ENCODE results near the gene FRMD6. TPM values are rescaled to one million over a fixed set of nuclear protein-coding genes. Genes with fewer than 3 reads are reported as not detected.

Gene FRMD6
- total RNA-seq, 1 donor from 2014 or later, result 122 TPM

- TF ChIP-seq CTCF (conservative IDR thresholded peaks at IDR 0.05; ENCODE audit: low read depth, low read length), result no peak
- no peak overlapping the region for H3K4me3 ChIP-seq (ENCODE audit: low read depth, low read length)
- no peak for DNase-seq (ENCODE audit: low read depth)
Observed at GRCh38 chr14:51609251-51609954, 42.3 kb upstream of the FRMD6 start.

GRCh38 chr14:51609955-51610283, 41.8 kb upstream of the FRMD6 start:
- H3K4me3 ChIP-seq (ENCODE audit: low read depth, low read length), result no peak overlapping the region
- TF ChIP-seq CTCF (conservative IDR thresholded peaks at IDR 0.05; ENCODE audit: low read depth, low read length), result no peak
- no peak for DNase-seq (ENCODE audit: low read depth)

- no peak for DNase-seq (ENCODE audit: low read depth)
- H3K4me3 ChIP-seq (ENCODE audit: low read depth, low read length), result no peak overlapping the region
- no peak for TF ChIP-seq CTCF (conservative IDR thresholded peaks at IDR 0.05; ENCODE audit: low read depth, low read length)
Observed at GRCh38 chr14:51610771-51611170, 40.9 kb upstream of the FRMD6 start.

- no peak for DNase-seq (ENCODE audit: low read depth)
- H3K4me3 ChIP-seq (ENCODE audit: low read depth, low read length), result no peak overlapping the region
- TF ChIP-seq CTCF (conservative IDR thresholded peaks at IDR 0.05; ENCODE audit: low read depth, low read length), result no peak
Observed at GRCh38 chr14:51612449-51612848, 39.3 kb upstream of the FRMD6 start.

GRCh38 chr14:51613416-51613815, 38.3 kb upstream of the FRMD6 start:
- DNase-seq (ENCODE audit: low read depth), result no peak
- no peak overlapping the region for H3K4me3 ChIP-seq (ENCODE audit: low read depth, low read length)
- TF ChIP-seq CTCF (conservative IDR thresholded peaks at IDR 0.05; ENCODE audit: low read depth, low read length), result no peak

- TF ChIP-seq CTCF (conservative IDR thresholded peaks at IDR 0.05; ENCODE audit: low read depth, low read length), result no peak
- H3K4me3 ChIP-seq (ENCODE audit: low read depth, low read length), result no peak overlapping the region
- DNase-seq (ENCODE audit: low read depth), result no peak
Observed at GRCh38 chr14:51614707-51615106, 37.0 kb upstream of the FRMD6 start.

- no peak for DNase-seq (ENCODE audit: low read depth)
- TF ChIP-seq CTCF (conservative IDR thresholded peaks at IDR 0.05; ENCODE audit: low read depth, low read length), result no peak
- no peak overlapping the region for H3K4me3 ChIP-seq (ENCODE audit: low read depth, low read length)
Observed at GRCh38 chr14:51616256-51616655, 35.5 kb upstream of the FRMD6 start.

All from epithelial cell of proximal tubule (primary cell).